ENCODE data around the gene TAS1R2. TPM values are rescaled to one million over a fixed set of nuclear protein-coding genes. Genes with fewer than 3 reads are reported as not detected.

The TAS1R2 gene
- total RNA-seq, 1 experiment from 2014 or later, result not detected

DNA sequence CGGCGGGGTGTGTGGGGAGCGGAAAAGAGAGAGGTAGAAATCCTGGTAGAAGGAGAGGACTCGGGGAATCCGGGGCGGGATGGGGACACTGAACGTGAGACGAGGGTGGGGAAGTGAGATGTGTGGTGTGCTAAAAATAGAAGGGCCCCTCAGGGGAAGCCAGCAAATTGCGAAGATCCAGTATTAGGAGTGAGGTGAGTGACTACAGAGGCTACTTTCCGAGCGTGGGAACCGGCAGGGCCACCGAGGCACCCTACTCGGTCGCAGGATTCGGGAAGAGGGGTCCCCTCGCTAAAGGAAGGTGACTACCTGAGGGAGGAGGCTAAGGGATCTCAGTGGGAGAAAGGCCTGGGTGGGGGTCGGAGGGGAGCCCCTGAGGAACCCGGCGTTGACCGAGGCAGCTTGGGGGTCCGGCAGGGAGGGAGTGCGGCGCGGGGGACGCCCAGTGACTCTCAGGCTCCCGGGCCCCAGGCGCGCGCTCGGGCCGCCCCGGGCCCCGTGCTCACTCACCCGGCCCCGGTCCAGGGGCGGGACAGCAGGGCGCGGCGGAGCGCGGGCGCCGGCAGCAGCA is 42.6 kb upstream of the TAS1R2 start:
- Mint-ChIP-seq H3K9me3 (no peaks in the 10 kb centered on the region), H3K27me3 (ENCODE audit: low read depth) (peaks cover 8% of the 10 kb centered on the region), H3K27ac (peak overlapping the region; percentile 86 to 98 (median 89)), H3K36me3 (ENCODE audit: insufficient read depth in 1 of 3, low read depth in 3 of 3) (peaks cover 0 to 2% (median 0%) of the 10 kb centered on the region in 3 experiments; a peak in 4 of 7 replicates), H3K4me3 (peak overlapping the region; percentile 95 to 99), H3K4me1 (peaks cover 12 to 16% of the 10 kb centered on the region in 2 experiments)
- no peak overlapping the region for H3K18ac ChIP-seq (ENCODE audit: insufficient read length, low read depth, low read length)
- no peaks in the 10 kb centered on the region for H3K27me3 ChIP-seq (ENCODE audit: insufficient read depth, low read length)
- no peaks in the 10 kb centered on the region for H4K20me1 ChIP-seq (ENCODE audit: control insufficient read depth, insufficient read depth, insufficient read length)
- H2BK120ac ChIP-seq (ENCODE audit: low read depth, low read length, poor library complexity, severe bottlenecking), result no peak overlapping the region
- H3K4me1 ChIP-seq (ENCODE audit: insufficient read depth, low read length), result no peaks in the 10 kb centered on the region
- TF ChIP-seq, protein P1, sequence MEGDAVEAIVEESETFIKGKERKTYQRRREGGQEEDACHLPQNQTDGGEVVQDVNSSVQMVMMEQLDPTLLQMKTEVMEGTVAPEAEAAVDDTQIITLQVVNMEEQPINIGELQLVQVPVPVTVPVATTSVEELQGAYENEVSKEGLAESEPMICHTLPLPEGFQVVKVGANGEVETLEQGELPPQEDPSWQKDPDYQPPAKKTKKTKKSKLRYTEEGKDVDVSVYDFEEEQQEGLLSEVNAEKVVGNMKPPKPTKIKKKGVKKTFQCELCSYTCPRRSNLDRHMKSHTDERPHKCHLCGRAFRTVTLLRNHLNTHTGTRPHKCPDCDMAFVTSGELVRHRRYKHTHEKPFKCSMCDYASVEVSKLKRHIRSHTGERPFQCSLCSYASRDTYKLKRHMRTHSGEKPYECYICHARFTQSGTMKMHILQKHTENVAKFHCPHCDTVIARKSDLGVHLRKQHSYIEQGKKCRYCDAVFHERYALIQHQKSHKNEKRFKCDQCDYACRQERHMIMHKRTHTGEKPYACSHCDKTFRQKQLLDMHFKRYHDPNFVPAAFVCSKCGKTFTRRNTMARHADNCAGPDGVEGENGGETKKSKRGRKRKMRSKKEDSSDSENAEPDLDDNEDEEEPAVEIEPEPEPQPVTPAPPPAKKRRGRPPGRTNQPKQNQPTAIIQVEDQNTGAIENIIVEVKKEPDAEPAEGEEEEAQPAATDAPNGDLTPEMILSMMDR (conservative IDR thresholded peaks at IDR 0.05), result no peak
- H3K9me3 ChIP-seq (ENCODE audit: control insufficient read depth, low read depth, low read length), result no peaks in the 10 kb centered on the region
- H3T11ph ChIP-seq (ENCODE audit: low read length), result no peak overlapping the region
- no peak for DNase-seq
- H3K27ac ChIP-seq (ENCODE audit: insufficient read length, low read depth, low read length), result no peak overlapping the region
- H3K23ac ChIP-seq (ENCODE audit: insufficient read length, low read depth, low read length), result no peak overlapping the region
- no peak overlapping the region for H2AFZ ChIP-seq (ENCODE audit: low read length)
- peak overlapping the region; percentile 61 for H3K4me2 ChIP-seq (ENCODE audit: insufficient read depth, insufficient read length, low read length)
- H3K23me2 ChIP-seq (ENCODE audit: insufficient read length, low read depth, low read length, poor library complexity, severe bottlenecking), result peaks cover 4% of the 10 kb centered on the region
- peak overlapping the region; percentile 30 for H3K9ac ChIP-seq (ENCODE audit: extremely low read depth, insufficient read length, low read length)
- H3K56ac ChIP-seq (ENCODE audit: insufficient read length, low read depth, low read length), result no peak overlapping the region
- H4K8ac ChIP-seq (replicated peaks; ENCODE audit: insufficient read length, low read depth, low read length), result no peak overlapping the region
- WGBS (ENCODE audit: extremely low coverage, insufficient read length, low lambda C conversion rate), result no CpG with 5 or more reads among the region's 44 CpGs
- no peak overlapping the region for H4K5ac ChIP-seq (ENCODE audit: insufficient read length, low read depth, low read length)
- no peak overlapping the region for H2BK20ac ChIP-seq (ENCODE audit: low read depth, low read length, poor library complexity, severe bottlenecking)
- no peaks in the 10 kb centered on the region for H3K79me2 ChIP-seq (ENCODE audit: insufficient read depth, low read length)
- H4K91ac ChIP-seq (ENCODE audit: insufficient read length, low read depth, low read length), result no peak overlapping the region
- no peak overlapping the region for H3K4ac ChIP-seq (ENCODE audit: low read depth, low read length)
- no peak overlapping the region for H2BK12ac ChIP-seq (ENCODE audit: insufficient read length, low read depth, low read length)
- H2AK5ac ChIP-seq (ENCODE audit: insufficient read length, low read length), result no peak overlapping the region
- H3K14ac ChIP-seq (ENCODE audit: insufficient read depth, low read length), result 0 out of 2 replicates have a peak overlapping the region, but pooled peaks have one; percentile 30
- H2BK5ac ChIP-seq (ENCODE audit: insufficient read length, low read length), result no peak overlapping the region
- H3K79me1 ChIP-seq (ENCODE audit: insufficient read depth, low read depth, low read length, poor library complexity, severe bottlenecking), result no peaks in the 10 kb centered on the region
- H2BK15ac ChIP-seq (ENCODE audit: low read depth, low read length), result no peak overlapping the region

All from H9 (cell line).